Occipital lobe (tissue), 2 donors: ENCODE measurements around the gene PTPN11. TPM values are rescaled to one million over a fixed set of nuclear protein-coding genes. Genes with fewer than 3 reads are reported as not detected.
"Not testable (repeated sequence)": the region's sequence is repeated elsewhere in the genome, so short reads cannot be mapped to it uniquely, and the experiment has no call there.

Source experiments
- DNase-seq: peaks from one replicate; lab custom pipeline; 2025; lab: John Stamatoyannopoulos, UW
- total RNA-seq: library from RNA; depleted of rRNA; stranded (reverse); fragments of >200 nt; gene quantifications from one replicate; pipeline ENCODE4 v1.2.3, GENCODE V29; 2014

Gene PTPN11
- total RNA-seq, 1 donor from 2014 or later, result 90.3 TPM

GRCh38 chr12:112409064-112409905 lies 9.5 kb upstream of the PTPN11 start, which contains the start of gene RPL6:
RPL6 (minus strand) TSS chr12:112409605; CDS start chr12:112408656, 949 bp downstream.
- DNase-seq, result peak; percentile 83

GRCh38 chr12:112409906-112410244 lies 8.9 kb upstream of the PTPN11 start:
- no peak for DNase-seq

GRCh38 chr12:112413855-112414625 lies 4.7 kb upstream of the PTPN11 start:
- DNase-seq, result no peak

GRCh38 chr12:112415457-112415856 lies 3.3 kb upstream of the PTPN11 start:
- not testable (repeated sequence) for DNase-seq

GRCh38 chr12:112418273-112418607 lies 507 bp upstream of the PTPN11 start:
- no peak for DNase-seq

- no peak for DNase-seq
These were observed 768 bp downstream of the PTPN11 start for GRCh38 chr12:112419297-112420133.

- no peak for DNase-seq
These were observed 2.0 kb downstream of the PTPN11 start for GRCh38 chr12:112420740-112421139.

GRCh38 chr12:112421363-112421762 lies 2.6 kb downstream of the PTPN11 start:
- DNase-seq, result no peak

- peak; percentile 34 for DNase-seq
These were observed 3.8 kb downstream of the PTPN11 start for GRCh38 chr12:112422531-112422930.

GRCh38 chr12:112424126-112424525 lies 5.4 kb downstream of the PTPN11 start:
- DNase-seq, result no peak

GRCh38 chr12:112425582-112426382 lies 7.0 kb downstream of the PTPN11 start:
- DNase-seq, result no peak

- no peak for DNase-seq
These were observed 9.0 kb downstream of the PTPN11 start for GRCh38 chr12:112427760-112428159.

GRCh38 chr12:112430929-112431328 lies 12.2 kb downstream of the PTPN11 start:
- DNase-seq, result no peak

- no peak for DNase-seq
These were observed 13.2 kb downstream of the PTPN11 start for GRCh38 chr12:112431965-112432364.

GRCh38 chr12:112433551-112433950 lies 14.8 kb downstream of the PTPN11 start:
- DNase-seq, result no peak

GRCh38 chr12:112438645-112439044 lies 19.9 kb downstream of the PTPN11 start:
- not testable (repeated sequence) for DNase-seq

GRCh38 chr12:112439769-112440168 lies 21.0 kb downstream of the PTPN11 start:
- no peak for DNase-seq

GRCh38 chr12:112440653-112441052 lies 21.9 kb downstream of the PTPN11 start:
- not testable (repeated sequence) for DNase-seq

GRCh38 chr12:112443916-112444315 lies 25.2 kb downstream of the PTPN11 start:
- no peak for DNase-seq

- DNase-seq, result no peak
These were observed 27.4 kb downstream of the PTPN11 start for GRCh38 chr12:112446008-112446725.
